Stimulated activated CD8-positive, alpha-beta memory T cell treated with anti-CD3 and anti-CD28 coated beads, Interleukin-12 subunit alpha, Interleukin-12 subunit beta, amount 100 ng/mL, for 24 hours (primary cell): ENCODE measurements around the gene DUOX1.

Experiments
- DNase-seq: peaks from one replicate; pipeline ENCODE4 v3.0.0-alpha.2; 2020; ENCODE audit errors: extremely low read depth

The DUOX1 gene

DNA sequence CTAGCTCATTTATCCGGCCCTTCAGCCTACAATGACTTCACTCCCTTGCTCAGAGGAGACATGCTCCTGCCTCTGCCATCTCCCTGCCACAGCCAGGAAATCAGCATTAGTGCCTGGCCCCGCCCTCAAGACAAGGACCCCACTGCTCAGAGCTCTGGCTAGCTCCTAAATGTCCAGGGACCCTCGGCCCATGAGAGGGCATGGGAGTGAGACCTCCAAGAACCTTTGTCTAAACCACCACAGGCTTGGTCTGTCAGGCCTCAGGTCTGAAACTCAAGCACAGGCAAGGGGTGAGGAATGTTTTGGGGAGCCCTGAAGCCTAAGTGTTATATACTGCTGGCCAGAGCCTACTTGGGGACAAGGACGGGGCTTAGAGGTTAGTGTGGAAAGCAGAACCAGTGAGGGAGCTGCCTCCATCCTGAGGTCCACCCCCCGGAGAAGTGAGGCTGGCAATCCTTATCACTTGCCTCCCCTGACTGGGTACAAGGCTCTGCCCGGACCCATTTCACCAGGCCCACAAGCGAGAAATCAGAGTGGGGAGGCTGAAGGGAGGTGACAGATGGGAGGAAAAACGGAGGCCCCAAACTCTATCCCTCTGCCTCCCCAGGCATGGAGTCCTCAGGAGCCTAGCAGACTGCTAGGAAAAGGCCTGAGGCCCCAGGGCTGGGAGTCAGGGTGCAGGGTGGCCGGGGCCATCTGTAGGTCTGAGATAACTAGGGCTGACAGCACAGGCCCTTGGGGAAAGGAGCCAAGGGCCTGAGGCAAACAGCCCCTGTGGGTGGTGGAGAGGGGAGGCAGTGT is 39.2 kb downstream of the DUOX1 start:
- DNase-seq = no peak

DNA sequence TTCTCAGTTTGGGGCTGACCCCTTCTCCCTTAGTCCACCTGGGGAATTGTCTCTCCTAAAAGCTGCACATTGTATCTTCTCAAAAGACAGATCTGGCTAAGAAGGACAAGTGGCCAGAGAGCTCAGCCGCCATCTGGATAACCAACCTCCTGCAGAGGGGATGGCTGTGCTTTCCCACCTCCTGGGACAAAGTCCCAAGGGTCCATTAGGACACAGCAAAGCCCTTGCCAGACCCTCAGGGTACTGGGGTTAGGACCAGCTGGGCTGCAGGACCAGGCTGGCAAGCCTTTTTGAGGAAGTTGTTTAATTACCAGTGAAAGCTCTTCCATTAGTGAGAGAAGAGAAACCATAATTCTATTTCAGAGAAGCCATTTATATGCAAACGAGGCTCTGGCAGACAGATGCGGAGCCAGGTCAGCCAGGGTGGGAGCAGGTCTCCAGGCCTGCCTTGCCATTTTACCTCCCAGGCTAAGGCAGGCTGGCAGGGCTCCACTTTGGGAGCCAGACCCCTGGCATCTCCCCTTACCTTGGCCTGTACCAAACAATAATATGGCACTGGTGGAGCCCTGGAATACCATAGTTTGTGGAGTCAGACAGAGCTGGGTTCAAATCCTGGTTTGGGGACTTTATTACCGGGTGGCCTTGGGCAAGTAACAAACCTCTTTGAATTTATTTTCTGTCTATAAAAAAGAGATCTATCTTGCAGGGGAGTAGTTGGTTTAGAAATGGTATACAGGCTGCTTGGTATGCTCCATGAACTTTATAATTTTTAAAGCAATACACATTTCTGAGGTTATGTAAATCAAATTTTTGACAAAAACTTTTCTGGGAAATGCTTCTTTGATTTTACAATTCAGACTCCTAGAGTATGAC is 40.0 kb downstream of the DUOX1 start:
- DNase-seq = no peak

DNA sequence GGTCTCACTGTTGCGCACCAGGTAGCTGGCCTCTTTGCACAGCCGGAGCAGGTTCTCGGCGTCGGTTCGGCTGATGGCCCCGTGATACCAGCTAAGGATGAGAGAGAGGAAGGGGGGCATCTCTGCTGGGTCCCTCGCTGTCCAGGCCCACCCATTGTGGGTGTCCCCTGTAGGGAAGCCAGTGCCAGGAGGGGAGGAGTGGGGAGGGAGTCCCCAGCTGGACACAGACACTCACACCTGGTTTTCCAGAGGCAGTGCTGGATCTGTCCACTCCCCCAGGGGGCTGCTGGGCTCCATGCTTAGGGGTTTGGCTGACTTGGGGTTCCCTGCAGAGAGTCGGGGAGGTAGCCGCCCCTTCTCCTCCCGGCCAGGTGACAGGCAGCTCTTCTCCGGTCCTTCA is 42.1 kb downstream of the DUOX1 start:
- DNase-seq = no peak

DNA sequence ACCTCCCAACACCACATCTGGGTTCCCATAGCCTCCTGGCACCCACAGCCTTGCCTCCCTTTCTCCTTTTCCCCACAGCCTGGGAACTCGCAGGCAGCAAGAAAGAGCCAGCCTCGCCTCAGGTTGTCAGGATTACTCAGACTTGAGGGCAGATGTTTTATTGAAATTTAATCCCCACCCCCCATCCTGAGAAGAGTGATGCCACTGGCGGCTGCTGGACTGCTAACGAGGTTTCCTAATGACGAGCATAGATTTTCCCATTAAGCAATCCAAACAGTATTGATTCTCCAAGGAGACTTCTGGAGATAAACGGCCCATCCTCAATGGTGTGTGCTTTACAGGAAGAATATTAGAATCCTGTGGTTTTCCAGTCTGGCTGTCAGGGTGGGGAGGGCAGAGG is 44.3 kb downstream of the DUOX1 start:
- DNase-seq = no peak

DNA sequence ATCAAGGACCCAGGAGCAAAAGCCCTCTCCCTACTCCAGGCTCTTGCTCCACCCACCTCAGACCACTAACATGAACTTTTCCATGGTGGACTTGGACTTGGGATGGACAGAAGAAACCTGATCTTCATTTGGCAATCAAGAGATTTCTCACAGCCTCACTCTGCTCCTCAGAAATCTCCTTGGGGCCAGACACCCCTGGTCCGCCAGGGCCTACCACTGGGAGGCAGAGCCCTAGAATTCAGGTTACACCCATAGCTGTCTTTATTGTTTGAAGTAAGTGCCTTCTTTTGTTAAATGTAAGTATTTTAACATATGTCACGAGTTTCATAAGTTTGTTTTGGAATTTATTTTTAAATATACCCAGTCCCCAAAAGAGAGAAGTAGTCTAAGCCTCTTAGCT is 44.8 kb downstream of the DUOX1 start:
- DNase-seq = no peak

DNA sequence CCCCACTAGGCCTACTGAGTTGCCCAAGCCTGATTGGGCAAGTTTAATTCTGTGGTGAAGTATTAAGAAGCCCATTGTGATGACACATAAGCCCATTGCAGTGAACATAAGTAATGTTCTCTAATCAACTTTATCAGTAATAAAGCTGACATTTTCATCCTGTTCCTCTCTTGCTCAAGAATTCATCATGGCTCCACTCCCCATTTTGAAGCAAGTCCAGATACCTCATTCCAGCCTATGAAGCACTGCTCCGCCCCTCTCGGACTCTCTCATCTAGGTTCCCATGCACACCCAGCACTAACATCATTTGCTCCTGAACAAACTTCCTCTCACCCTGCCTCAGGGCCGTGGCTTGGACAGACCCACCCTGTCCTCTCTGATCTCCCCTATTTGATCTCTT is 47.5 kb downstream of the DUOX1 start:
- no peak for DNase-seq

DNA sequence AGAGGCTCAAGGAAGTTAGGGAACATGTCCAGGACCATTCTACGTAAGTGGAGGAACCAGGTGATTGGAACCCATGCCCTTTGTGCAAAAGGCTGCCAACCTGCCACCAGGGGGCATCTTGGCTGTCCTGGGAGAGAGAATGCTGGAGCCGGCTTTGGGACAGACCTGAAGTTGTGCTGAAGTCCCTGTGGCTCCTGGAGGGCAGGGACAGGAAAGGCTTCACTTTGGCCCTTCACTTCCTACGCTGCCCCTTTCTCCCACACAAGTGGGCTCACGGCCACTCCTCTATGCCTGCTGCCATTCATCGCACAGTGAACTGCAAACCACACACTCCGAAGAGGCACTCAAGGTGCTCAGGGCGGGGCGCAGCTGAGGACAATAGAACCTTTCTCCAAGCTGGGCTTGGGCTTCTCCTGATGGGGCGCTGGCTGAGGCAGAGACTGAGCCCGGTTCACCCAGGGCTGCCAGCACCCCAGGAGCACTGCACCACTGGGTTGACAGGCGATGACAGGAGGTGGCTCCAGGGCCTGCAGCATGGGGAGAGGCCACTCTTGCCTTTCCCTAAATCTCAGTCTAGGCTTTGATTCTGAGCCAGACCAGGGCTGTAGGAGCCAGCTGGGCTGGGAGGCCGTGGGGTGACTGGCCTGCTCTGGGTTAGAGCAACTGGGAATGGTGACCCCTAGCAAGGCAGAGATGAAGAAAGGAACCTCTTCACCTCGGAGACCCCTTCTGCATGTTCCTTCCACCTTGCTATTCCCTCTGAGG is 49.6 kb downstream of the DUOX1 start:
- DNase-seq = no peak

DNA sequence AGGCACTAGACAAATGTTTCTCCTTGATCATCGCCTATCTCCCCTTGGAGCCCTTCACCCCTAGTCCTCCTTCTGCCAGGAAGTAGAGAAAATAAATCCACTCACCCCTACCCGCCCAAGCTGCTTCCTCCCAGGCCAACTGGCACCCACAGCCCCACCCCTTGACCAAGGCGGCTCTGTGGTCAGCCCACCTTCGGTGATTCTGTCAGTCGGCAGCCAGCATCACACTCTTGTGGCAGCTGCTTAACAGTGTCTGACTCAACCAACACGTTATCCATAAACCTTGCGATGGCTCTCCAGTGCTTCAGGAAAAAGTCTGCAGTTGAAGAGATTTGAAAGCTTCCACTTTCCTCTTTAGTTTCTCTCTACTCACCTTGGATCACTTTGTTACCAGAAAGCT is 50.4 kb downstream of the DUOX1 start:
- no peak for DNase-seq

DNA sequence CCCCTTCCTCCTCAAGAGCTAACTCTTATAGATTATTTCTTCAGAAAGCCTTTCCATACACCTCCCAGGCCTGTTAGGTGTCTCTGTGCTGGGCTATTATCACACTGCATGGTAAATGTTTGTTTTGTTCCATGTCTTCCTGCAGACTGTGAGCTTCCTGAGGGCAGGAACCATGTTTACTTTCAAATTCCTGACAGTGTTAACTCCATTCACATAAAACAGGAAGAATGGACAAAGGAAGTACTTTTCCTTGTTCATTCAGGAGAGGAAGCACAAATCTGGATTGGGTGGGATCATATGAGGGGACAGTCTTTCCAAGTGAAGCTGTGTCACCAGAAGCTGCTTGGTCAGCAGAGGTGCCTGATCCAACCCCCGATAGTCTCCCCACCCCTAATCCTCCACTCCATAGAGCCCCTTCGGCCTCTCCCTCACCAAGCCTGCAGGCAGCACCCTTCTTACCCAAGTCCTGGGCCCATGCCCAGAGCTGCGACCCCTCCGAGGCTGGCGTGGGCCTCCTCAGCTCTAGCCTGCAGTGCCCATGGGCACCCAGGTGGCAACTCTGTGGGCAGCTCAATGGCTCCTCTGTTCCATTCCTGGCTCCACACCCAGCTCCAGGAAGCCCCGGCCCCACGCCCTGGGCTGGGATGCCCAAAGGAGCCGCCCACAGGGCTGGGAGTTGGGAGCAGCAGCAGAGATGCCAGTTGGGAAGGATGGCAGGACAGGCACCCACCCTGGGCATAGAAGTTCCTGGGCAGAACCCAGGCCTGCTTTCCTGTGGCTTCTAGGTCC is 51.0 kb downstream of the DUOX1 start:
- no peak for DNase-seq

DNA sequence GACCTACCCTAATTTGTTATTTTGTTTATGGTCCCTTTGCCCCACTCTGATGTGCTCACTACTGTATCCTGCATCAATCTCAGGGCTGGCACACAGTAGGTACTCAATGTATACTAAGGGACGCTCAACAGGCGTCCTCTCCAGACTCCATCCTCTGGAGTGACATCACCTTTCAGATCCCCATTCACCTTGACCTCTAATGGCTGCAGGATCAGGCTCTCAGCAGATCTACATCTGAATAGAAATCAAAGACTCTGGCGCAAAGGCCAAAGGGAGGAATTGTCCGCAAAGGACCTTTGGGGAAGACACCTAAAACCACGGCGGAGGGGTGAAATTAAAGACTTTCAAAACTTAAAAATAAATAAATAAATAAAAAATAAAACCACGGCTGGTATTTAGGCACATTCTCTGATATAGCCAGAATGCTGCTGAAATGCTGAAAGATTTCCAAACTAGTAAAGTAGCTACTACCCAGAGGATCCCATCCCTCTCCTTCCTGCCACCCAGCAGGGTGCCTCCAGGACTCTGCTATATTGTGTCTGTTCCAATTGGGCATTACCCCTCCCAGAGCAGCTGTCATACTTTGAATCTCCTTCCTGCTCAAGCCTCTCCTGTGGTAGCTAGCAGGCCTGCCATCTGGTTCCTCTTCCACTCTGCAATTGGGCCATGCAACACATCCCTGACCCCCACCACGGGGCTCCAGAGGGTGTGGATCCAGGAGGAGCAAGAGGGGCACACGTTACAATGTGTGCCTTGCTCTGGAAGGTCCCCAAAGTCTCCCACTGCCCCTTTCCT is 51.9 kb downstream of the DUOX1 start:
- DNase-seq = no peak

DNA sequence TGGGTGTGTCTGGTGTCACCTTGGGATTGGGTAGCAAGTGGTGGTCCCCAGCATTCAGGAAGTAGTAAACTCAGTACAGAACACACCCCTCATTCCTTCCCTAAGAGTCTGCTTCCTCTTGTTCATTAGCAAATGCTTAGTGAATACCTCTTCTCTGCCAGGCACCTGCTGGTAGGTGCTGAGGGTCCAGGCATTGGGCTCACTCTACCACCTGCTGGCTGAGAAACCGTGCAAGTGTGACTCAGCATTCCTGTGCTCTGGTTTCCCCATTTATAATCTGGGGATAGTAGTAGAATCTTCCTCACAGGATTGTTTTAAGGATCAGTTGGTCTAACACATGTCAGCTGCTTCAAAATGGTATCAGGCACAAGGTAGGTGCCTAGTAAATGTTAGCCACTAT is 53.2 kb downstream of the DUOX1 start:
- no peak for DNase-seq

DNA sequence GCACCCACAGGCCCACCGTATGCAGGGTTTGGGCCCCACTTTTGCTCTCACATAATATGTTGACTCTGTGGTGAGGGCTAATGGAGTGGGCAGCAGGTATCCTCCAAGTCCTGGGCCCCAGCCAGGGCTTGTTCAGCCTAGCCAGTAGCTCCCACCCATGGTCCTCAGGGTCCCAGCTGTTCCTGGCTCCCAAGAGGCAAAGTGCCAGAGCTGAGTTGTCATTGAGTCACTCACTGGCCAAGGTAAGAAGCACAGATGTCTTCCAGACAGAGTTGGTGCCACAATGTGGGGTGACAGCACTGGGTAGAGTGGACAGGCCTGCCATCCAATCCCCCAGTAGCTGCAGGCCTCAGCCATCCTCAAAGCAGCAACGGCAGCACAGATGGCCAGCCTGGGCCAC is 53.7 kb downstream of the DUOX1 start:
- DNase-seq = no peak

DNA sequence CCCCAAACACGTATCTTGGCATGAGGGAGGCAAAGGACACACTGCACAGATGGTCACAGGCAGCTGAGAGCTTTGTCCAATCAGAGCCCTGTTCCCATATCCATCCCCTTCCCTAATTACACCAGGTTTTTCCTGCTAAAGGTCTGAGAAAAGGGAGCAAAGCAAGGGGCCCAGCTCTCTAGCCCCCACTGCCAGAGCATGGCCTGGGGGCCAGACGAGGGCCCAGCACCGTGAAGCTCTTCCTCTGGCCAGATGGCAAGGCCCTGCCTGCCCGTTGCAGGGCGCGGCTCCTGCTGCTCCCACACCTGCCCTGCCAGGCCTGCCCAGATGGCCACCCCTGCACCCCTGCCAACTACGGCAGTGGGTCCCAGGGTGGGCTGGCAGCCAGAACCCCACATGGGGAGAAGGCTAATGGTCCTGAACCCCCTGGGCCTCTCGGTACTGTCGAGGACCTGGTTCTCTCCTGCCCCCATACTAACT is 54.8 kb downstream of the DUOX1 start:
- DNase-seq = no peak

DNA sequence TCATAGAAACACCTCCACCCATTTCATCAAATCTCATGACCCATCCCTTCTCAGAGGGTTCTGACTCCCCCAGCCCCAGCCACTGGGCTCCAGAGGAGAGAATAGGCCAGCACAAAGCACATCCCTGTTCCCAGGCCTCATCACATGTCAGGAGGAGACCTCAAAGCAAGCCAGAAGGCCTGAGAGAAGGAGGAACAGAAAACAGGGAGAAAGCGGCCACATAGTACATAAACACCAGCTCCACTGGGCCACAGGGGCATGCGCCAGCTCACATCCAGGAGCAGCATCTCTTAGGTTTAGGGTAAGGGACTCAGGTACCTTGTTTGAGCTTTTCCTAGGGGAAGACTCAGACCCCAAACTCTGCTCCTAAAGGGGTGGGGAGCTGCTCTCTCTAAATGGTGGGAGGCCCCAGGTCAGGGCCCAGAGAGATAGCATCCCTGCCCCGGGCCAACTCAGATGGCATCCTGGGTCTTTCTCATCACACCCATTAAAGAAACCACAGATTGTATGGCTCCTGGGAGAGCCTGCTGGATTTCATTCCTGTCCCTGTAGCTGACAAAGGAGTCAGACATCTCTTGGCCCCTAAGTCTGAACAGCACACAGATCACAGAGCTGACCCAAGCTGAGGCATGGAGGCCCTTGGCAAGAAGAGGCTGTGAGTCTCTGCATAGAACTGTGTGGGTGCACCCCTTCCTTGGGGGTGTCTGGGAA is 55.4 kb downstream of the DUOX1 start:
- no peak for DNase-seq

DNA sequence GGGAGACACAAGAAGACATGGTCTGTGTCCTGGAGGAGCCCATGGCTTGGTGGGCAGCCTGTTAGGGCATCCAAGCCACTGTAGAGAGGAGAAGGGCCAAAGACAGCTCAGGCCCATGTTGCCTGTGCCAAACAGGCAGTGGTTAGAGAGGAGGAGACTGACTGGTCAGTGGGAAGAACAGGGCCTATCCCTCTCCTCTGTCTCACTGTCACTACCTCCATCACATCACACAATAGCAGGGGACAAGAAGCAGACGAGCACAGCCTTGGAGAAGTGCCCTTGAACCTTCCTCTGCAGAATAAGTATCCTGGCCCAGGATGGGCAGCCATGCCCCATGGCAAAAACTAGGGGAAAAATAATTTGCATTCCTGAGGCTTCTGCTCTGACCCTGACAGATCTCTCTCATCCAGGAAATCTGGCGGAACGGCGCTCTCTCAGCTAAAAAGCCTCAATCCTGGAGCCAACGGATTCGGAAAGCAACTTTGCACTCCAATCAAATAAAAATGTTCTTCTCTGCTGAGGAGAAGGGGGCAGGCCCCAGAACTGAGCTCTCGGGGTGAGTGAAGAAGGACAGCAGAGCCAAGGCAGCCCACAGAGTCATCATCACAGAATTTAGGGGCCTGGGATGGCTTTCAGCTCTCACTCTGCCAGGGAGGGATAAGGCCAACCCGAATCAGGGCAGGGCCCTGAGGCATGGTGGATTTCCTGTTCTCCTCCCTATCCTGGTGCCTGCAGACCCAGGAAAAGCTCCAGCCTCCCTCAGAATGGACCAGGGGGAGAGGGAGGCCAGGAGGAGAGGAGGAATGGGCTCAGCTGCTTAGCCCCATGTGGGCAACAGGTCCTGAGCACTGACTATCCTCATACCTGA is 56.3 kb downstream of the DUOX1 start:
- DNase-seq = no peak

DNA sequence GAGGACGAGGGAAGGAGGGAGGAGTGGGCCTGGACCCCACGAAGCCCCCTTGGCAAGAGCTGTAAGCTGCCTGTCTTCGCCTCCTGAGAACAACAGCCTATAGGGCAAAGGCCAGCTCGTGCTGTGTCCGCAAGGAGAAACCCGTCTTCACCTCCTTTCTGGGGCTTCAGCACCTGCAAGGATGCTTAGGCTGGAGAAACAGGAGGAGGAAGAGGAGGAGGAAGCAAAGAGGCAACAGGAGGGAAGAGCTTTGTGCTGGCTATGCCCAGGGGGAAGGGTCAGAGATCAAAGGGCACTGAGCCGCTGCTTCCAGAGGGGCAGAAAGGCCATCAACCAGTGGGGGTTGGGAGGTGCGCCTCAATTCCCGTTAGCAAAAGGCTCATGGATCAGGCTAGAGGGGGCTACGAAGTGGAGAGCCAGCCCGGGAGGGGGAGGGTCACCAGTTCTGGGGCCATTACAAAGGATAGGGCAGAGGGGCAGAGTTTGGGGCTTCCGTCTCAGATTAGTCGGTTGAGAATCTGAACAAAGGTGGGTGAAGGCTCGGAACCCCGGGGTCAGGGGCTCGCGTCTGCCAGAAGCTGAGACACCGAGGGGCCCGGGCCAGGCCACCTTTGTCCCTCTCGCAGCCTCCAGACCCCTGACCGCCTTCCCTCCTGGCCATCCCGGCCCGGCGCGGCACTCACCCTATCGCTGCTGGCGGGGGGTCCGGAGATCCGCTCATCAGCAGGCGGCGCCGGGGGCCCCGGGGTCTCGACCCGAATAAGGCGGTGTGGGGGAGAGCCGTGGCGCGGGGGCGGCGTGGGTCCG is 57.2 kb downstream of the DUOX1 start:
- no peak for DNase-seq

DNA sequence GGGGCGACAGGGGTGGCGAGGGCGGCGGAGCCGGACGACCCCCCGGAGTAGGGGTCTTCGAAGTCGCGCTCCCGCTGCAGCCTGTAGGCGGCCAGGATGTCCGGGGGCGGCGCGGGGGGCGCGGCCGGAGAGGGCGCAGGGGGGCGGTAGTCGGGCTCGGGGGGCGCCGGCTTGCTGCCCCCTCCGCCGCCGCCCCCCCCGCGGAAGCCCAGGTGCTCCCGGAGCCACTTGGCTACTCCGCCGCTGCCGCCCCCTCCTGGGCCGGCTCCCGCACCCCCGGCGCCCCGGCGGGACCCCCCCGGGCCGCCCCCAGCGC is 57.7 kb downstream of the DUOX1 start:
- DNase-seq = no peak
